T-helper 17 cell (primary cell): ENCODE data around the gene ZFHX3. TPM values are rescaled to one million over a fixed set of nuclear protein-coding genes. Genes with fewer than 3 reads are reported as not detected.

Experiments
- ATAC-seq: fragments of 150-1000 bp; cut with Tn5 transposase; 2 replicates; pipeline ENCODE4 v1.10.0; 2021; ENCODE audit warnings: mild to moderate bottlenecking, moderate library complexity
- DNase-seq, 3 donors: peaks; one replicate each; pipeline versions ENCODE4 v3.0.0 to v3.0.0-alpha.2; 2020 to 2021
- H3K9me3 ChIP-seq: one replicate; pipeline ENCODE4 v1.7.0; 2013; ENCODE audit warnings: low read length, mild to moderate bottlenecking; ENCODE audit not compliant: control insufficient read depth, poor library complexity, severe bottlenecking
- H3K27ac Mint-ChIP-seq: one replicate; pipeline ENCODE4 v1.8.0; 2022; ENCODE audit warnings: mild to moderate bottlenecking, moderate library complexity, mixed read lengths
- H3K27me3 Mint-ChIP-seq: one replicate; pipeline ENCODE4 v1.8.0; 2022; ENCODE audit warnings: mixed read lengths
- H3K36me3 Mint-ChIP-seq: one replicate; pipeline ENCODE4 v1.8.0; 2022; ENCODE audit warnings: low read depth, mixed read lengths
- H3K4me1 Mint-ChIP-seq: one replicate; pipeline ENCODE4 v1.8.0; 2022; ENCODE audit warnings: mild to moderate bottlenecking, mixed read lengths
- H3K4me3 Mint-ChIP-seq: one replicate; pipeline ENCODE4 v1.8.0; 2022; ENCODE audit warnings: mild to moderate bottlenecking, moderate library complexity, mixed read lengths
- total RNA-seq, 4 donors: library from RNA in 2 of 4; stranded (reverse) in 2 of 4; gene quantifications; one replicate each; pipeline ENCODE4 v1.2.3 and lab custom pipeline; 2022 to 2026

Gene ZFHX3
- total RNA-seq, 2 donors from 2014 or later = 0.94 to 2.2 TPM

- Mint-ChIP-seq H3K36me3 (peaks cover 2% of the 10 kb centered on the region), H3K4me1 (peaks cover 20% of the 10 kb centered on the region), H3K27me3 (peaks cover 29% of the 10 kb centered on the region), H3K27ac (peak overlapping the region; percentile 67), H3K4me3 (no peak overlapping the region)
- DNase-seq = no peak
- no peaks in the 10 kb centered on the region for H3K9me3 ChIP-seq
- no peak for ATAC-seq
Measured at GRCh38 chr16:72789465-72789864, 258.5 kb downstream of the ZFHX3 start.

- peak overlapping the region; percentile 41 for H3K27ac Mint-ChIP-seq
- H3K36me3 Mint-ChIP-seq = peaks cover 2% of the 10 kb centered on the region
- ATAC-seq (no peak), DNase-seq (no peak)
- peak overlapping the region; percentile 93 for H3K4me3 Mint-ChIP-seq
- peaks cover 20% of the 10 kb centered on the region for H3K4me1 Mint-ChIP-seq
- H3K27me3 Mint-ChIP-seq = peaks cover 34% of the 10 kb centered on the region
- H3K9me3 ChIP-seq = no peaks in the 10 kb centered on the region
Measured at GRCh38 chr16:72788269-72788809, 259.6 kb downstream of the ZFHX3 start.

GRCh38 chr16:72787514-72788268, 260.2 kb downstream of the ZFHX3 start:
- peak; percentile 34 to 45 (median 37) for DNase-seq
- H3K27me3 Mint-ChIP-seq = peaks cover 34% of the 10 kb centered on the region
- H3K4me1 Mint-ChIP-seq = peaks cover 20% of the 10 kb centered on the region
- H3K9me3 ChIP-seq = no peaks in the 10 kb centered on the region
- peak; percentile 92 for ATAC-seq
- H3K27ac Mint-ChIP-seq = peak overlapping the region; percentile 41
- H3K36me3 Mint-ChIP-seq = peaks cover 2% of the 10 kb centered on the region
- H3K4me3 Mint-ChIP-seq = peak overlapping the region; percentile 93

GRCh38 chr16:72787130-72787513, 260.8 kb downstream of the ZFHX3 start:
- Mint-ChIP-seq H3K4me1 (peaks cover 20% of the 10 kb centered on the region), H3K27ac (peak overlapping the region; percentile 41), H3K27me3 (peaks cover 34% of the 10 kb centered on the region), H3K36me3 (peaks cover 2% of the 10 kb centered on the region), H3K4me3 (peak overlapping the region; percentile 93)
- H3K9me3 ChIP-seq = no peaks in the 10 kb centered on the region
- ATAC-seq (no peak), DNase-seq (no peak)

- peak overlapping the region; percentile 41 for H3K27ac Mint-ChIP-seq
Measured at GRCh38 chr16:72786606-72787005, 261.3 kb downstream of the ZFHX3 start.

GRCh38 chr16:72785886-72786285, 262.0 kb downstream of the ZFHX3 start:
- H3K4me3 Mint-ChIP-seq = no peak overlapping the region

More at GRCh38 chr16:72786606-72787005, 261.3 kb downstream of the ZFHX3 start:
- ATAC-seq = no peak
- DNase-seq = no peak
- H3K4me1 Mint-ChIP-seq = peaks cover 20% of the 10 kb centered on the region
- no peaks in the 10 kb centered on the region for H3K9me3 ChIP-seq
- H3K4me3 Mint-ChIP-seq = peak overlapping the region; percentile 58
- peaks cover 2% of the 10 kb centered on the region for H3K36me3 Mint-ChIP-seq
- peaks cover 34% of the 10 kb centered on the region for H3K27me3 Mint-ChIP-seq

GRCh38 chr16:72785171-72785570, 262.8 kb downstream of the ZFHX3 start:
- DNase-seq (no peak), ATAC-seq (no peak)
- no peak overlapping the region for H3K27ac Mint-ChIP-seq
- H3K27me3 Mint-ChIP-seq = peaks cover 34% of the 10 kb centered on the region
- no peaks in the 10 kb centered on the region for H3K9me3 ChIP-seq
- H3K36me3 Mint-ChIP-seq = peaks cover 2% of the 10 kb centered on the region
- peaks cover 20% of the 10 kb centered on the region for H3K4me1 Mint-ChIP-seq
- H3K4me3 Mint-ChIP-seq = no peak overlapping the region

More at GRCh38 chr16:72785886-72786285, 262.0 kb downstream of the ZFHX3 start:
- peaks cover 20% of the 10 kb centered on the region for H3K4me1 Mint-ChIP-seq
- DNase-seq = no peak
- H3K27me3 Mint-ChIP-seq = peaks cover 34% of the 10 kb centered on the region
- H3K27ac Mint-ChIP-seq = no peak overlapping the region
- ATAC-seq = no peak
- peaks cover 2% of the 10 kb centered on the region for H3K36me3 Mint-ChIP-seq
- no peaks in the 10 kb centered on the region for H3K9me3 ChIP-seq

GRCh38 chr16:72783716-72784318, 264.1 kb downstream of the ZFHX3 start:
- ATAC-seq (no peak), DNase-seq (no peak)
- H3K4me3 Mint-ChIP-seq = peak overlapping the region; percentile 39
- H3K27ac Mint-ChIP-seq = no peak overlapping the region
- peaks cover 15% of the 10 kb centered on the region for H3K4me1 Mint-ChIP-seq
- no peaks in the 10 kb centered on the region for H3K9me3 ChIP-seq
- H3K36me3 Mint-ChIP-seq = no peaks in the 10 kb centered on the region
- peaks cover 27% of the 10 kb centered on the region for H3K27me3 Mint-ChIP-seq

GRCh38 chr16:72769876-72770275, 278.1 kb downstream of the ZFHX3 start:
- DNase-seq (no peak), ATAC-seq (no peak)
- no peaks in the 10 kb centered on the region for H3K27me3 Mint-ChIP-seq
- peaks cover 3% of the 10 kb centered on the region for H3K36me3 Mint-ChIP-seq
- H3K4me3 Mint-ChIP-seq = no peak overlapping the region
- H3K4me1 Mint-ChIP-seq = no peaks in the 10 kb centered on the region
- no peak overlapping the region for H3K27ac Mint-ChIP-seq
- H3K9me3 ChIP-seq = no peaks in the 10 kb centered on the region

- H3K9me3 ChIP-seq = no peaks in the 10 kb centered on the region
- H3K36me3 Mint-ChIP-seq = no peaks in the 10 kb centered on the region
- no peak overlapping the region for H3K27ac Mint-ChIP-seq
- DNase-seq = no peak
- no peaks in the 10 kb centered on the region for H3K27me3 Mint-ChIP-seq
- no peaks in the 10 kb centered on the region for H3K4me1 Mint-ChIP-seq
- H3K4me3 Mint-ChIP-seq = no peak overlapping the region
- no peak for ATAC-seq
Measured at GRCh38 chr16:72768591-72768990, 279.3 kb downstream of the ZFHX3 start.

GRCh38 chr16:72766506-72766905, 281.4 kb downstream of the ZFHX3 start:
- H3K4me3 Mint-ChIP-seq = no peak overlapping the region
- H3K36me3 Mint-ChIP-seq = no peaks in the 10 kb centered on the region
- H3K4me1 Mint-ChIP-seq = no peaks in the 10 kb centered on the region
- H3K27me3 Mint-ChIP-seq = peaks cover under 1% of the 10 kb centered on the region
- no peaks in the 10 kb centered on the region for H3K9me3 ChIP-seq
- H3K27ac Mint-ChIP-seq = no peak overlapping the region
- ATAC-seq (no peak), DNase-seq (no peak)

- ATAC-seq = no peak
- Mint-ChIP-seq H3K36me3 (peaks cover 2% of the 10 kb centered on the region), H3K4me3 (no peak overlapping the region), H3K27ac (no peak overlapping the region), H3K27me3 (peaks cover 8% of the 10 kb centered on the region), H3K4me1 (no peaks in the 10 kb centered on the region)
- no peak for DNase-seq
- no peaks in the 10 kb centered on the region for H3K9me3 ChIP-seq
Measured at GRCh38 chr16:72764015-72764654, 283.8 kb downstream of the ZFHX3 start.

GRCh38 chr16:72760581-72760980, 287.3 kb downstream of the ZFHX3 start:
- DNase-seq (no peak), ATAC-seq (no peak)
- H3K36me3 Mint-ChIP-seq = peaks cover 2% of the 10 kb centered on the region
- H3K27ac Mint-ChIP-seq = no peak overlapping the region
- H3K4me3 Mint-ChIP-seq = no peak overlapping the region
- no peaks in the 10 kb centered on the region for H3K9me3 ChIP-seq
- peaks cover 8% of the 10 kb centered on the region for H3K27me3 Mint-ChIP-seq
- no peaks in the 10 kb centered on the region for H3K4me1 Mint-ChIP-seq
